ENCODE data around the gene RPL4.
A peak's percentile ranks its signal among the peaks of the same experiment; 100 is the strongest.

DNA sequence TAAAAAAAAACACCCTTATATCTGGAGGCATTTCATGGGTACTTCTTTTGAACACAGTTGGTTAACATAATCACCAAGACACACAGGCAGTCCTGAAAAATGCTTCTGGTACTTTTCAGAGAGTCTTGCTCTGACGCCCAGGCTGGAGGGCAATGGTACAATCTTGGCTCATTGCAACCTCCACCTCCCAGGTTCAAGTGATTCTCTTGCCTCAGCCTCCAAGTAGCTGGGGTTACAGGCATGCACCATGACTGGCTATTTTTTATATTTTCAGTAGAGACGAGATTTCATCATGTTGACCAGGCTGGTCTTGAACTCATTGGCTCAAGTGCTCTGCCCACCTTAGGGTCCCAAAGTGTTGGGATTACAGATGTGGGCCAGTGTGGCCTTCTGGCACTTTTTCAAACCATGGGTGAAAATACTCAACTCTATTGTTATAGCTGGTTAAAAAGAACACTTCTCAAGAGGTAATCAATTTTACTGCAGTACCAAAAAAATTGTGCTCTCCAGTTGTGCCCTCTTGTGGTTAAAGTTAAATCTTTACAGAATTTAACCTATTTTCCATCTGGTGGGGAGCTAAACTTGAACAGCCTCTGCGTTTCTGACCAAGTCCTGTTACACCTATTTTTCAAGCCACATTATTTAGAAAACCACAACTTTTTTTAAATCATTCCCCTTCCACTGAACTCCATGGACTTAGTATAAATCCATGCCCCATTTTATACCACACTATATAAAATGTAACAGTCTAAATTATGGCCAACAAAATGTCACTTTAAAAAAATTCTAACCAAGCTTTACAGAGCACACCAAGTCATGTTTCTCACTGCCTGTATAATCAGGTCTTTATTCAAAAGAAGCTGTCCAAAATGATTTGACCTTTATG is 5.9 kb downstream of the RPL4 start:
- no peak for TF ChIP-seq POLR2A (IDR thresholded peaks at IDR 0.05)
- TF ChIP-seq, protein P1, sequence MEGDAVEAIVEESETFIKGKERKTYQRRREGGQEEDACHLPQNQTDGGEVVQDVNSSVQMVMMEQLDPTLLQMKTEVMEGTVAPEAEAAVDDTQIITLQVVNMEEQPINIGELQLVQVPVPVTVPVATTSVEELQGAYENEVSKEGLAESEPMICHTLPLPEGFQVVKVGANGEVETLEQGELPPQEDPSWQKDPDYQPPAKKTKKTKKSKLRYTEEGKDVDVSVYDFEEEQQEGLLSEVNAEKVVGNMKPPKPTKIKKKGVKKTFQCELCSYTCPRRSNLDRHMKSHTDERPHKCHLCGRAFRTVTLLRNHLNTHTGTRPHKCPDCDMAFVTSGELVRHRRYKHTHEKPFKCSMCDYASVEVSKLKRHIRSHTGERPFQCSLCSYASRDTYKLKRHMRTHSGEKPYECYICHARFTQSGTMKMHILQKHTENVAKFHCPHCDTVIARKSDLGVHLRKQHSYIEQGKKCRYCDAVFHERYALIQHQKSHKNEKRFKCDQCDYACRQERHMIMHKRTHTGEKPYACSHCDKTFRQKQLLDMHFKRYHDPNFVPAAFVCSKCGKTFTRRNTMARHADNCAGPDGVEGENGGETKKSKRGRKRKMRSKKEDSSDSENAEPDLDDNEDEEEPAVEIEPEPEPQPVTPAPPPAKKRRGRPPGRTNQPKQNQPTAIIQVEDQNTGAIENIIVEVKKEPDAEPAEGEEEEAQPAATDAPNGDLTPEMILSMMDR (IDR thresholded peaks at IDR 0.05), result peak in 3 of 5 experiments; percentile 9 to 40 (median 21)
- TF ChIP-seq EP300 (IDR thresholded peaks at IDR 0.05), result no peak
